Panc1 (cell line): ENCODE data around the gene MYO19.

ENCODE experiments used
- CTCF ChIP-seq: fragments of 450-650 bp; IDR thresholded peaks from 2 replicates; pipeline ENCODE4 v1.5.1; 2017; ENCODE audit warnings: mild to moderate bottlenecking
- POLR2AphosphoS5 ChIP-seq: IDR thresholded peaks from 2 replicates; pipeline ENCODE4 v1.6.1; 2012; ENCODE audit warnings: mild to moderate bottlenecking, low read depth, low read length, moderate library complexity
- REST ChIP-seq, 2 experiments: IDR thresholded peaks; 2 replicates each; pipeline ENCODE4 v1.6.1; 2011 to 2012; ENCODE audit warnings: low read depth in 2 of 2, control low read depth in 1 of 2, low read length in 1 of 2, mild to moderate bottlenecking in 1 of 2, moderate library complexity in 1 of 2; ENCODE audit not compliant: insufficient read depth in 1 of 2
- SIN3A ChIP-seq: IDR thresholded peaks from 2 replicates; pipeline ENCODE4 v1.6.1; 2012; ENCODE audit warnings: low read depth, mild to moderate bottlenecking, low read length, moderate library complexity, borderline replicate concordance; ENCODE audit not compliant: insufficient read depth

- TF ChIP-seq POLR2AphosphoS5 (no peak), CTCF (no peak), SIN3A (no peak), REST (IDR thresholded peaks at IDR 0.05; ENCODE audit: insufficient read depth in 1 of 2, low read depth in 2 of 2, low read length in 1 of 2) (no peak)
These were observed 75.6 kb downstream of the MYO19 start for GRCh38 chr17:36459045-36459444.
